GM21360 (cell line): ENCODE results near the gene NPPC.
"Not testable (repeated sequence)": the region's sequence is repeated elsewhere in the genome, so short reads cannot be mapped to it uniquely, and the experiment has no call there.

Experiments
- ATAC-seq: cut with Tn5 transposase; IDR thresholded peaks from one replicate; pipeline ENCODE4 v1.9.1; 2021; ENCODE audit warnings: mild to moderate bottlenecking, moderate library complexity; ENCODE audit not compliant: unreplicated experiment

NPPC gene, protein sequence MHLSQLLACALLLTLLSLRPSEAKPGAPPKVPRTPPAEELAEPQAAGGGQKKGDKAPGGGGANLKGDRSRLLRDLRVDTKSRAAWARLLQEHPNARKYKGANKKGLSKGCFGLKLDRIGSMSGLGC

GRCh38 chr2:231926180-231926741, at the start of gene NPPC:
Gene NPPC, minus strand, starts transcription at chr2:231926396. Its CDS starts 147 bp downstream, at chr2:231926249.
- ATAC-seq: peak; percentile 57

- ATAC-seq: no peak
Measured at GRCh38 chr2:231975001-231975400, 48.8 kb upstream of the NPPC start.

DNA sequence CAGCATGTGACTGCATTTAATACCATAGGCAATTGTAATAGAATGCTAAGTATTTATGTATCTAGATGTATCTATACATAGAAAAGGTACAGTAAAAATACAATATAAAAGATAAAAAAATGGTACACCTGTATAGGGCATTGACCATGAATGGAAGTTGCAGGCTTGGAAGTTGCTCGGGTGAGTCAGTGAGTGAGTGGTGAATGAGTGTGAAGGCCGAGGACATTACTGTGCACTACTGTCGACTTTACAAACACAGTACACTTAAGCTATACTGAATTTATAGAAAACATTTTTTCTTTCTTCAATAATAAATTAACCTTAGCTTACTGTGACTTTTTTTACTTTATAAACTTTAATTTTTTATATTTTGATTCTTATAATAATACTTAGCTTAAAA, 44.3 kb upstream of the NPPC start:
- ATAC-seq: no peak

DNA sequence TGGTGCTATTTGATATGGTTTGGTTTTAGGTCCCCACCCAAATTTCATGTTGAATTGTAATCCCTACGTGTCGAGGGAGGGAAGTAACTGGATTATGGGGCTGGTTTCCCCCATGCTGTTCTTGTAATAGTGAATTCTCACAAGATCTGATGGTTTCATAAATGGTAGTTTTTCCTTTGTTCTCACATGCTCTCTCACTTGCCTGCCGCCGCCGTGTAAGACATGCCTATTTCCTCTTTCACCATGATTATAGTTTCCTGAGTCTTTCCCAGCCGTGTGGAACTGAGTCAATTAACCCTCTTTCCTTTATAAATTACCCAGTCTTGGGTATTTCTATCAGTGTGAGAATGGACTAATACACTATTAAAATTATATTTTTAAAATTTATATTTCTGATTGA, 42.6 kb upstream of the NPPC start:
- no peak for ATAC-seq

- ATAC-seq: no peak
Measured at GRCh38 chr2:231966886-231967285, 40.7 kb upstream of the NPPC start.

GRCh38 chr2:231965102-231965501, 38.9 kb upstream of the NPPC start:
- ATAC-seq: no peak

DNA sequence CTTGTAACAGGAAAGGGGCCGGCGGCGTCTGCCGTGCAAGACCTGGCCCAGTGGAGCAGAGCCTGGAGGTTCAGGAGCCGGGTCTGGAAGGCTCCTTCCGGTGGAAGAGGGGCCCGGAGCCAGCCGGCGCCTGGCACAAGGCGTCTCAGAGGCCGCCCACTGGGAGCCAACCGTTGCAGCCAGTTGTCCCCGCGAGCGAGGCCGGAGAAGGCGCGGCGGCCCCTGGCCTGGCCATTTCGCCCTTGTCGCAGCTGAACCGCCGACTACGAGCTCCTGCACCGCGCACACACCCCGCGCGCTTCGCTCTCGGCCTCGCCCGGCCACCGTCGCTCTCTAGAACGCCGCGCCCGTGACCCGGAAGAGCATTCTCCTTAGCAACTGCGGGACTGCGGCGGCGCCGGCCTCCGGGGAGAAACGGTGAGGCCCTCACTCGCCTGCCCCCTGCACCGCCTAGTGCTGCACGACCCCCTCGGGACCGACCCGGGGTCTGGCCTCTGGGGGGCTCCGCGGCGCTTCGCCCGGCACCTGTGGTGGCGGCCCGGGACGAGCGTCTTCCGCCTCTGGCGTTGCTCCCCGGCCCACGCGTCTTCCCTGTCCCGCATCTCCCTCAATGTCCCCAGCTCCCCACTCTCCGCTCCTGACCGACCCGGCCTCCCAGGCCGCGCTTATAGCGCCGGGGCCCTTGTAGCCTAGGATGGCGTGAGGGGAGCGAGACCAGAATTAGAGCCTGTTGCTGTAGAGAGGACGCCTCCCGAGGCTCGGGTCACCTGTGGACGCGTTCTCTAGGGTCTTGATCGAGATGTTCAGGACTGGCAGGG, 35.4 kb upstream of the NPPC start, which contains the start of gene DIS3L2:
Gene DIS3L2, plus strand, starts transcription at position 365 of the 818 bp plus-strand sequence. CDS start 53,215 bp downstream, outside the sequence.
- peak; percentile 84 for ATAC-seq

GRCh38 chr2:231960810-231961348, 34.7 kb upstream of the NPPC start:
- no peak for ATAC-seq

DNA sequence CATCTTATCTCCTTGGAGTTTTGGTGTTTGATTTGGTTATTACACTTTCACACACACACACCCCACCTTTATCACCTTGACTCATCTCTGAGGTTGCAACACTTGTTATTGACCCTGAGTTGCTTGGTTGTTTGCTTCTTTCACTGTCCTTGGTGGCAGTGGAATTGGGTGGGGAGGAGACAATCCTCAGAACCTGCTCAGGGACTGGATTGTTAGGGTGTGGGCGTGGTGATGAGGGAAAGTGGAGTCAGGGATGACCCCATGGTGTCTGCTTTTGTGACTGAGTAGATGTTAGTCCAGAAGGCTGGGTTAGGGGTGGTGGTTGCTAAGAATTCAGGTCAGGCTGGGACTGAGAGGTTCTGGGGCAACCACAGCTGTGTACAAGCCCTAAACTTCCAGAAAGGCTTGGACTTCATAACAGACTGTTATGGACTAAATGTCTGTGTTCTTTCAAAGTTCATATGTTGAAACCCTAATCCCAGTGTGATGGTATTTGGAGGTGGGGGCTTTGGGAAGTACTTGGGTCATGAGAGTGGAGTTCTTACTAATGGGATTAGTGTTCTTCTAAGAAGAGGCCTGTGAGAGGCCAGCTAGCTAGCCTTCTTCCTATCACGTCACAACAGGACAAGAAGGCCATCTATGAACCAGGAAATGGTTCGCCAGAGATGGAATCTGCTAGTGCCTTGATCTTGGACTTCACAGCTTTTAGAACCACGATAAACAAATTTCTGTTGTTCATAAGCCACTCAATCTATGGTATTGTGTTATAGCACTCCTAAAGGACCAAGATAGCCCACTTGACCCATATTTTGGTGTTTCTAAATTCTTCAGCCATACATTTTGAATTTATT, 31.9 kb upstream of the NPPC start:
- ATAC-seq: no peak

GRCh38 chr2:231955758-231956472, 29.7 kb upstream of the NPPC start:
- ATAC-seq: no peak

- no peak for ATAC-seq
Measured at GRCh38 chr2:231951452-231952035, 25.3 kb upstream of the NPPC start.

- ATAC-seq: no peak
Measured at GRCh38 chr2:231947694-231948093, 21.5 kb upstream of the NPPC start.

DNA sequence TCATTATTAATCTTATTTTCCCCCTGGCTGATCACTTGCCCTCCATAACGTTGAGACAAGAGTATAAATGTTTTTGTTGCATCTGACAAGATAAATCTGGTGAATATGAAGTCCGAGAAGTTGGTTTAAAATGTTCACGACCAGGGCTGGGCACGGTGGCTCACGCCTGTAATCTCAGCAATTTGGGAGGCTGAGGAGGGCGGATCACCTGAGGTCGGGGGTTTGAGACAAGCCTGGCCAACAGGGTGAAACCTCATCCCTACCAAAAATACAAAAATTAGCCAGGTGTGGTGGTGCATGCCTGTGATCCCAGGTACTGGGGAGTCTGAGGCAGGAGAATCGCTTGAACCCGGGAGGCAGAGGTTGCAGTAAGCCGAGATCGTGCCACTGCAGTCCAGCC, 20.9 kb upstream of the NPPC start:
- ATAC-seq: not testable (repeated sequence)

DNA sequence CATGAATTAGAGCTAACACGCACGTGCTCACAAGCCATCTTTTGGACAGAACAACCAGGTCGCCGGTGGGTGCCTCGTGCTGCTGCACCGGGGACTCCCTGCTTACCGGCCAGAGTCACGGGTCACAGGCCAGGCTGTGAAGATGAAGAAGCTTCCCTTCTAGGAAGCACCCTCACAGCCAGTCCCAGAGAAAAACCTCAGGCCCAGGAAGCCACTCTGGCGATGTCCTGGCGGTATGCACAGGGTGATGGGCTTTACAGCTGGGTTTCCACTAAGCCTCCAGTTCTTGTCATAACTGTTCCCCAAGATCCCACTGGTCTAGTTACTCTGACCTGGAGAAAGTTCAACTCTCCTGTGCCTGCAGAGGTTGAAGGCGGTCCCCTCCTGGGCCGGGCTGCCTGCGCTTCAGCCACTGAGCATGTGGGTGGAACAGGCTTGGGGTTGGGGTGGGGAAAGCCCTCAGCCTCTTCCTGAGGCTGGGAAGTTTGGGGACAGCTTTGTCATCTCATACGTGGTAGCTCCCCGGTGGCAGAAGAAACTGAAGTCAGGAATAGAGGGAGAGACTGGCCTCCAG, 20.1 kb upstream of the NPPC start:
- no peak for ATAC-seq

GRCh38 chr2:231942180-231942579, 16.0 kb upstream of the NPPC start:
- ATAC-seq: no peak

GRCh38 chr2:231941673-231942072, 15.5 kb upstream of the NPPC start:
- no peak for ATAC-seq

GRCh38 chr2:231940795-231941194, 14.6 kb upstream of the NPPC start:
- ATAC-seq: no peak

DNA sequence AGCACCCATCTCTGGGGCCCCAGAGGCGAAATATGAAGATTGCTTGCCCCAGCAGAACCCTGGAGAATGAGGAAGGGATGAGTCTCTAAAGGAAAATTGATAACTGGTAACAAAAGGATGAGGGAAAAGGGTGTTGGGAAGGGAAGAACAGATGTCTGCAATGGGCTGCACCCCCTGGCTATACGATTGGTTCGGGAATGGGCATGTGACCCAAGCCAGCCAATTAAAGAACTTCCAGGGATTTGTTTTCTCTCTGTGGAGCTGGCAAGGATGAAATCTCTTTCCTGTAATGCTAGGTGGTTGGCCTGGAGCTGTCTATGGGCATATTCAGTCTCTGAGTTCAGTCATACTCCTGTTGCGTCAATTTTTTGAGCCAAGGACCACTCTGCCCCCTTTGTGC, 12.8 kb upstream of the NPPC start:
- ATAC-seq: no peak

GRCh38 chr2:231937057-231937456, 10.9 kb upstream of the NPPC start:
- ATAC-seq: no peak

- ATAC-seq: no peak
Measured at GRCh38 chr2:231936491-231936890, 10.3 kb upstream of the NPPC start.
